Breast epithelium (tissue), 3 donors: ENCODE data around the gene PAPOLG.

ENCODE experiments used
- CTCF ChIP-seq, 3 donors: fragments of 450-650 bp; IDR thresholded peaks; one replicate each; pipeline ENCODE4 v1.5.1; 2016 to 2017; ENCODE audit warnings: antibody characterized with exemption in 3 of 3, mild to moderate bottlenecking in 3 of 3, moderate library complexity in 3 of 3
- POLR2A ChIP-seq: fragments of 450-650 bp; IDR thresholded peaks from one replicate; pipeline ENCODE4 v1.6.1; 2016; ENCODE audit warnings: antibody characterized with exemption, mild to moderate bottlenecking, moderate library complexity

GRCh38 chr2:60808330-60808801, 52.3 kb downstream of the PAPOLG start:
- no peak for TF ChIP-seq CTCF (IDR thresholded peaks at IDR 0.05)
- TF ChIP-seq POLR2A, result no peak
